AG20443 (cell line): ENCODE data around the gene DGKQ.

Experiments used
- DNase-seq: peaks from one replicate; pipeline ENCODE4 v3.0.0; 2012; ENCODE audit warnings: low spot score, mixed read lengths

DGKQ gene

DNA sequence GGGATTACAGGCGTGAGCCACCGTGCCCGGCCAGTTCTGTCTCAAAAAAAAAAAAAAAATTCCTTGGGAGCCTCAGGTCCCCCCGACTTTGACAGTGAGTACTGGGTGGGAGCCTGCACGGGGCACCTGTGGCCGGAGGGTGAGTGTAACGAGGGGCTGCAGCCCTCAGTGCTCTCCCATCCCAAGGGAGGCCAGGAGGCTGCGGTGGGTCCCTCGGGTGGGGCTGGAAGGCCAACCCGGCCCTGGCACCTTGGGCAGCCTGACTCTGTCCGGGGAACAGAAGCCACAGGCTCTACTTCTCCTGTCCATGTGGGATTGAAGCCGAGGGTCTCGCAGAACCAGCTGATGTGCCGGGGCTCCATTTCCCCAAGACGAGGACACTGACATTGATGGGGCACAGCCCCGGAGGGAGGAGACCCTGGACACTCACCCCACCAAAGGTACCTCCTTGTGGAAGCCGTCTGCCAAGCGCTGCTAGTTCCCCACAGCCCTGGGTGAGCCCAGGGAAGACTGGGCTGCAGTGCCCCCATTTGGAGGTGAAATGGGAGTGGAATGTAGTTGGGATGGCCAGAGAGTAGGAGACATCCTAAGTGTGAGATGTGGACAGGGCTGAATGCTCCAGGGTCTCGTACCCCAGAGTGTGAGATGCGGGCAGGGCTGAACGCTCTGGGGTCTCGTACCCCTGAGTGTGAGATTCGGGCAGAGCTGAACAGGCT lies 22.1 kb upstream of the DGKQ start:
- no peak for DNase-seq

DNA sequence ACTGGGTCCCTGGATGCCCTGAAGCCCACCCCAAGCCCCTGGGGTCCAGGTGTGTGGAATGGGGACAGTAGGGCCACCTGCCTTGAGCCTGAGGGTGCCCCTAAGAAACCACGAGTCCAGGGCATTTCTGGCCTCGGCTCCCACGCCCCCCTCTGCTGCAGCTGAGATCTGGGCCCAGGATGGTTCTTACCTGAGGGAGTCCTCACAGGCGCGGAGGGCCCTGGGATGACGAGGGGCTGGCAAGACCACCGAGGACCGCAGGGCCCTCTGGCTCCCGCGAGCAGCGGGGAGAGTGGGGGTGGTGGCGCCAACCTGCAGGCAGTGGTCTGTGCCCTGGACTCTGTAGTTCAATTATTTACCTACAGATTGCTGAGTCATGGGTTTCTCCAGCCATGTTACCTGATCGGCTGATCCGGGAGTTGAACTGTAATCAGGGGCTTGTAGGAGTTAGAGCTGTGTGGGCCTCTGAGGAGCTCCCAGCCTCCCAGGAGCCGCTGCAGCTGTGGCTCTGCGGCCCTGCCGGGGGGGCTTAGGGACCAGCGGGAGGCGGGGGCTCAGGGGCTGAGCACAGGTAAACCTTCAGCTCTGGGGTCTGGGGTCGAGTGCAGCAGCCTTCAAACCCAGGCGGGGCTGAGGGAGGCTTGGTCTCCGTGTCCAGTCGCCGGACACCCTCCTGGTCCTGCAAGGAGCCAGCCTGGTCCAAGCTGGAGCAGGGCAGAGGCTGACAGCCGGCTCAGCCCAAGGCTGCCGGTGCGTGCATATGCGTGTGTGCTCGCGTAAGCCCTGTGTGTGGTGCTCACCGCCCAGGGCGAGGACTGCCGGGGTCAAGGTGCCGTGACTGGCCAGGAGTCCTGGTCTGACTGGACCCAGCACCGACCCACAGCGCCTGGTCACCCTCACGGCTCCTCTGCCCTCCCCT lies 20.0 kb upstream of the DGKQ start, which contains the start of gene SLC26A1:
SLC26A1 (minus strand) TSS at position 294 of the 919 bp plus-strand sequence. CDS start 1,701 bp downstream, outside the sequence.
- DNase-seq = no peak

- DNase-seq = no peak
Measured at GRCh38 chr4:992297-993110, 19.1 kb upstream of the DGKQ start.

DNA sequence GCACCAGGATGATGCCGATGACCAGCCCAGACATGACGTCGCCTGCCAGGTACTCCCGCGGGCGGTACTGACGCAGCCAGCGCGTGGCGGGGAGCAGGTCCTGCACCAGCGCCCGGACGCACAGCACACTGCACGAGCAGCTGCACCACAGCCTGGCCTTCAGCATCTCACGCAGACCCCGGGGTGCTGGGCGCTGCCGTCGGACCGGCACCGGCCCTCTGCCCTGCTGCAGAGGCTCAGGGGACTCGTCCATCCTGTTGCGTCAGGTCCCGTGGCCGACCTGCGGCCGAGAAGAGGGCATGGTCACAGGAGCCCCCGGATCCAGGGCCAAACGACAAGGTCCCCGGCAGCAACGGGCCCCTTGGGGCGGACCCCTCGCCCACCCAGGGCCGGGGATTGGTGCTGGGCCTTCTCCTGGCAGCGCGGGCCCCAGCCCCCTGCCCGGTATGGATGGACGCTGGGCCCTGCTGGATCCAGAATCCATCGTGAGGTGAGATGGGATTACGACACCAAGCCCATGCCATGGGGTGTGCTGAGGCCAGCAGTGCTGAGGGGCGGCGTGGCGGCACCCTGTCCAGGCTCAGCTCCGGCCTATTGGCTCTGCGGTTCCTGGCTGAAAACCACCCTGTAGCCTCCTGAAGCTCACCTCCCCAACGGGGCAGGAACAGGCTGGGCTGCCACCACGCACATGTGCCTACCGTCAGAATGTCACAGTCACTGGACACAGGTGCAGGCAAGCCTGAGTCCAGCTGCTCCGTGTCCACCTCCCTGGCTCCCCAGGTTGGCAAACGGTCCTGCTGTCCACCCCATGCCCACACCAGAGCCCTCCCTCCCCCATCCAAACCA lies 18.3 kb upstream of the DGKQ start:
- no peak for DNase-seq

- DNase-seq = no peak
Measured at GRCh38 chr4:990746-991367, 17.5 kb upstream of the DGKQ start.

GRCh38 chr4:989722-990471 lies 16.5 kb upstream of the DGKQ start:
- no peak for DNase-seq

- DNase-seq = no peak
Measured at GRCh38 chr4:988726-989721, 15.7 kb upstream of the DGKQ start.

DNA sequence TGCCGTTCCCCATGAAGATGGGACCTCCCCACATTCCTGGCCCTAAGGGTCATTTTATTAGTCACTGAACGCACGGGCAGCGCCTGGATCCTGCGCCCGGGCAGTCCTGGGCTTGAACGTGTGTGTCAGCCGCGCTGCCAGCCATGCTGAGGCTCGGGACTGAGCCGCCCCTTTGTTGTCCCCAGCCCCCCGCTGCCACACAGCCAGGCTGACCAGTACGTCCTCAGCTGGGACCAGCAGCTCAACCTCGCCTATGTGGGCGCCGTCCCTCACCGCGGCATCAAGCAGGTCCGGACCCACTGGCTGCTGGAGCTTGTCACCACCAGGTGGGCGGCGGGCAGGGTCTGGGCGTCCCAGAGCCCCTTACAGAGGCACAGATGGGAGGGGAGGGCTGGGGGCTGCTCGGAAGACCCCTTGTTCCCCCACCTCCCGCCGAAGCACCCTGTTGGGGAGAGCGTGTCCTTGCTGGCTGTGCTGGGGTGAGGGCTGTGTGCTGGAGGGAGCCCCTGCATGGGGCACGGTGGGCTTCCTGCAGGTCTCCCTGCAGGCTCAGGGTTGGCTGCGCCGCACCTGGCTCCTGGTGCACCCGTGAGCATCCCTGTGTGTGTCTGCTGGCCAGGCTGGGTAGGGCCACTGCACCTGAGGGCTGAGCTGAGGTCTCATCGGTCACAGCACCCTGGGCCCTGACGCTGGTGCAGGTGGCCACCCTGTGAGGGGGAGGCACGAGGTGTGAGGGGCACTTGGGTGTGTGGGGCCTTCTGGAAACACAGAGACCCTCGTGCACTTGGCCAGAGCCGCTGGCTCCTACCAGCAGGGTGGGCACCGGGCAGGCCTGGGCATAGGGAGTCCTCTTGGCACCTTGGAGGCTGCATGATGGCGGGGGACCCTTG lies 14.5 kb upstream of the DGKQ start:
- DNase-seq = peak; percentile 78

DNA sequence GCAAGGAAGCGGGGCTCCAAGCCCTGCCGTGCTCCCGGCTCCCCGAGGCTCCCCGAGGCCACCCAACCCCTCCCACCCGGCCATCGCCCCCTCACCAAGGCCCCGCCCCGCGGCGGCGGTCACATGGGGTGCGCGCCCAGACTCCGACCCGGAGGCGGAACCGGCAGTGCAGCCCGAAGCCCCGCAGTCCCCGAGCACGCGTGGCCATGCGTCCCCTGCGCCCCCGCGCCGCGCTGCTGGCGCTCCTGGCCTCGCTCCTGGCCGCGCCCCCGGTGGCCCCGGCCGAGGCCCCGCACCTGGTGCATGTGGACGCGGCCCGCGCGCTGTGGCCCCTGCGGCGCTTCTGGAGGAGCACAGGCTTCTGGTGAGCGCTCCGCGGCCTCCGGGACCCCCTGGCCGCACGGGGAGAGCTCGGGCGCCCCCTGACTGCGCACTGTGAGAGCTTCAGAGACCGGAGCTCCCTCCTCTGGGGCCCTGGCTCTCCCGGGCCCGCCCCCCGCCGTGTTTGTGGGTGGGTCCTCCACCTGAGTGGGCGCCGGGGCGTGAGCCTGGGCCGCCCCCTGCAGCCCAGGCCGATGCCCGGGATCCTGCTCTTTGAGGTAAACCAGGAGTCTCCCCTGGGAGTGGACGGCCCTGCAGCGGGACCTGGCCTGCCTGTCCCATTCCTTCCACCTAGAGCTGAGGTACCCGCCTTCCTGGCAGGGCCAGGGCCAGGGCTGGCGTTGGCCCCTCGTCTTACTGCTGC lies 13.7 kb upstream of the DGKQ start, which contains the start of gene IDUA:
IDUA (plus strand) TSS at position 166 of the 745 bp plus-strand sequence; CDS start at position 207, 41 bp downstream.
- peak; percentile 94 for DNase-seq

- no peak for DNase-seq
Measured at GRCh38 chr4:986428-986878, 13.1 kb upstream of the DGKQ start.

DNA sequence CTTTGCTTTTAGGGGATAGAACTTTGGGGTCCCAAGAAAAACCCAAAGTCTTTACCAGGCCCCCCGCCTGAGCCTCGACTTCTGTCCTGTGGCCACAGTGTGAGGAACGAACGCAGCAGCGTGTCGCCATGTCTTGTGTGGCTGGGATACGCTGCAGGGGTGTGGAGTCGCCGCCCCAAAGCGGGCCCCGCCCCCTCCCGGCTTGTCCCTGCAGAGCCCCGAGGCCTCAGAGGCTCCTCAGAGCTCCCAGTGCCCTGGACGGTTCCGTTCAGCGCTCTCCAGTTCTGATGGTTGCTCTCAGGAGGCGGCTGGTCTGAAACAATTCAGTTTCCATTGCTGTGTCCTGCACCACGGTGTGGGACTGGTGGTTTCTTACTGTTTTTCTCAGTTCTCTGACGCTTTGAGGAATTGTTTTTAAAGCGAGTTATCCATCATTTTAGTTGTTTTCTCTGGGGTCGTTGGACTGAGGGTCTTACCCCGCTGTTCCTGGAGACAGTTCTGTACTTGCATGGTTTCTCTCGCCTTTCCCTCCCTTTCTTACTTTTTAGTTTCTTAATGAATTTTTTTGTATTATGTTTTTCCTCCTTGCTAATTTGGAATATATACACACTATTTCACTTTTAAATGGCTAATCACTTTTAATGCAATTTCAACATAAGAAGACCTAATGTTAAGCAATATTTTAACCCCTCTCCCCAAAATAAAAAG lies 11.9 kb upstream of the DGKQ start:
- peak; percentile 84 for DNase-seq

- no peak for DNase-seq
Measured at GRCh38 chr4:984336-985054, 11.1 kb upstream of the DGKQ start.

GRCh38 chr4:982814-983213 lies 9.4 kb upstream of the DGKQ start:
- no peak for DNase-seq

GRCh38 chr4:982291-982690 lies 8.9 kb upstream of the DGKQ start:
- DNase-seq = no peak

- no peak for DNase-seq
Measured at GRCh38 chr4:978957-979701, 5.8 kb upstream of the DGKQ start.
